ENCODE measurements around the gene LIPG. TPM values are rescaled to one million over a fixed set of nuclear protein-coding genes. Genes with fewer than 3 reads are reported as not detected.

LIPG gene
- total and polyA plus RNA-seq, 2 of the 13 experiments (the other 11 are each of a cell fraction or from before 2014, with no cell fraction given), result 0.96 to 10.8 TPM

- no peak for TF ChIP-seq MLLT10 (CRISPR knock-in tag; IDR thresholded peaks at IDR 0.05)
- peak; percentile 57; the same call in 1 of the 2 replicates for TF ChIP-seq CREM (IDR thresholded peaks at IDR 0.05)
- TF ChIP-seq CREM (CRISPR knock-in tag; IDR thresholded peaks at IDR 0.05), result no peak
- TF ChIP-seq, protein P1, sequence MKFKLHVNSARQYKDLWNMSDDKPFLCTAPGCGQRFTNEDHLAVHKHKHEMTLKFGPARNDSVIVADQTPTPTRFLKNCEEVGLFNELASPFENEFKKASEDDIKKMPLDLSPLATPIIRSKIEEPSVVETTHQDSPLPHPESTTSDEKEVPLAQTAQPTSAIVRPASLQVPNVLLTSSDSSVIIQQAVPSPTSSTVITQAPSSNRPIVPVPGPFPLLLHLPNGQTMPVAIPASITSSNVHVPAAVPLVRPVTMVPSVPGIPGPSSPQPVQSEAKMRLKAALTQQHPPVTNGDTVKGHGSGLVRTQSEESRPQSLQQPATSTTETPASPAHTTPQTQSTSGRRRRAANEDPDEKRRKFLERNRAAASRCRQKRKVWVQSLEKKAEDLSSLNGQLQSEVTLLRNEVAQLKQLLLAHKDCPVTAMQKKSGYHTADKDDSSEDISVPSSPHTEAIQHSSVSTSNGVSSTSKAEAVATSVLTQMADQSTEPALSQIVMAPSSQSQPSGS (CRISPR knock-in tag; IDR thresholded peaks at IDR 0.05), result peak; percentile 91
- TF ChIP-seq TBL1XR1 (IDR thresholded peaks at IDR 0.05; ENCODE audit: borderline replicate concordance, low read length, partially characterized antibody), result peak; percentile 71
- TF ChIP-seq, protein P2, sequence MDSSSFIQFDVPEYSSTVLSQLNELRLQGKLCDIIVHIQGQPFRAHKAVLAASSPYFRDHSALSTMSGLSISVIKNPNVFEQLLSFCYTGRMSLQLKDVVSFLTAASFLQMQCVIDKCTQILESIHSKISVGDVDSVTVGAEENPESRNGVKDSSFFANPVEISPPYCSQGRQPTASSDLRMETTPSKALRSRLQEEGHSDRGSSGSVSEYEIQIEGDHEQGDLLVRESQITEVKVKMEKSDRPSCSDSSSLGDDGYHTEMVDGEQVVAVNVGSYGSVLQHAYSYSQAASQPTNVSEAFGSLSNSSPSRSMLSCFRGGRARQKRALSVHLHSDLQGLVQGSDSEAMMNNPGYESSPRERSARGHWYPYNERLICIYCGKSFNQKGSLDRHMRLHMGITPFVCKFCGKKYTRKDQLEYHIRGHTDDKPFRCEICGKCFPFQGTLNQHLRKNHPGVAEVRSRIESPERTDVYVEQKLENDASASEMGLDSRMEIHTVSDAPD (CRISPR knock-in tag; IDR thresholded peaks at IDR 0.05), result peak; percentile 71
- TF ChIP-seq ATF6 (CRISPR knock-in tag; conservative IDR thresholded peaks at IDR 0.05), result no peak
- TF ChIP-seq ZNF281 (CRISPR knock-in tag; IDR thresholded peaks at IDR 0.05; ENCODE audit: borderline replicate concordance), result peak; percentile 52; the same call in 1 of the 2 replicates
- TF ChIP-seq EP300 (IDR thresholded peaks at IDR 0.05; ENCODE audit: low read depth in 2 of 2, low read length in 2 of 2), result peak; percentile 75 to 76; a peak in 2 of 4 replicates
- peak; percentile 36; the same call in 1 of the 2 replicates for TF ChIP-seq EP300 (CRISPR knock-in tag; IDR thresholded peaks at IDR 0.05; ENCODE audit: borderline replicate concordance)
- 0 out of 2 replicates have a peak, but pooled peaks have one; percentile 29 for TF ChIP-seq CCDC6 (CRISPR knock-in tag; IDR thresholded peaks at IDR 0.05)
- 0 out of 2 replicates have a peak, but pooled peaks have one; percentile 34 for TF ChIP-seq MEIS2 (CRISPR knock-in tag; IDR thresholded peaks at IDR 0.05)
- no peak for TF ChIP-seq RFX5 (IDR thresholded peaks at IDR 0.05; ENCODE audit: low read depth, low read length)
- no peak for TF ChIP-seq ZBTB7A (CRISPR knock-in tag; IDR thresholded peaks at IDR 0.05)
- TF ChIP-seq ZMYM3 (CRISPR knock-in tag; IDR thresholded peaks at IDR 0.05), result peak; percentile 60; the same call in 1 of the 2 replicates
- TF ChIP-seq KDM6A (CRISPR knock-in tag; IDR thresholded peaks at IDR 0.05; ENCODE audit: low read depth), result 0 out of 2 replicates have a peak, but pooled peaks have one; percentile 24
- TF ChIP-seq ZSCAN21 (CRISPR knock-in tag; IDR thresholded peaks at IDR 0.05; ENCODE audit: borderline replicate concordance), result no peak
- TF ChIP-seq, protein P3, sequence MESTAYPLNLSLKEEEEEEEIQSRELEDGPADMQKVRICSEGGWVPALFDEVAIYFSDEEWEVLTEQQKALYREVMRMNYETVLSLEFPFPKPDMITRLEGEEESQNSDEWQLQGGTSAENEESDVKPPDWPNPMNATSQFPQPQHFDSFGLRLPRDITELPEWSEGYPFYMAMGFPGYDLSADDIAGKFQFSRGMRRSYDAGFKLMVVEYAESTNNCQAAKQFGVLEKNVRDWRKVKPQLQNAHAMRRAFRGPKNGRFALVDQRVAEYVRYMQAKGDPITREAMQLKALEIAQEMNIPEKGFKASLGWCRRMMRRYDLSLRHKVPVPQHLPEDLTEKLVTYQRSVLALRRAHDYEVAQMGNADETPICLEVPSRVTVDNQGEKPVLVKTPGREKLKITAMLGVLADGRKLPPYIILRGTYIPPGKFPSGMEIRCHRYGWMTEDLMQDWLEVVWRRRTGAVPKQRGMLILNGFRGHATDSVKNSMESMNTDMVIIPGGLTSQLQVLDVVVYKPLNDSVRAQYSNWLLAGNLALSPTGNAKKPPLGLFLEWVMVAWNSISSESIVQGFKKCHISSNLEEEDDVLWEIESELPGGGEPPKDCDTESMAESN (CRISPR knock-in tag; conservative IDR thresholded peaks at IDR 0.05), result peak; percentile 58; the same call in 1 of the 2 replicates
- peak; percentile 59; the same call in 1 of the 2 replicates for TF ChIP-seq ZNF143 (CRISPR knock-in tag; IDR thresholded peaks at IDR 0.05)
These were observed 68.4 kb downstream of the LIPG start (continued) for GRCh38 chr18:49630246-49630699.
